HG03558 (cell line): Measurements from ENCODE around the gene WNK1.

ENCODE experiments used
- ATAC-seq: cut with Tn5 transposase; IDR thresholded peaks from one replicate; pipeline ENCODE4 v1.9.1; 2021; ENCODE audit warnings: moderate number of reproducible peaks; ENCODE audit not compliant: unreplicated experiment; ENCODE audit errors: extremely low read depth

Gene WNK1

DNA sequence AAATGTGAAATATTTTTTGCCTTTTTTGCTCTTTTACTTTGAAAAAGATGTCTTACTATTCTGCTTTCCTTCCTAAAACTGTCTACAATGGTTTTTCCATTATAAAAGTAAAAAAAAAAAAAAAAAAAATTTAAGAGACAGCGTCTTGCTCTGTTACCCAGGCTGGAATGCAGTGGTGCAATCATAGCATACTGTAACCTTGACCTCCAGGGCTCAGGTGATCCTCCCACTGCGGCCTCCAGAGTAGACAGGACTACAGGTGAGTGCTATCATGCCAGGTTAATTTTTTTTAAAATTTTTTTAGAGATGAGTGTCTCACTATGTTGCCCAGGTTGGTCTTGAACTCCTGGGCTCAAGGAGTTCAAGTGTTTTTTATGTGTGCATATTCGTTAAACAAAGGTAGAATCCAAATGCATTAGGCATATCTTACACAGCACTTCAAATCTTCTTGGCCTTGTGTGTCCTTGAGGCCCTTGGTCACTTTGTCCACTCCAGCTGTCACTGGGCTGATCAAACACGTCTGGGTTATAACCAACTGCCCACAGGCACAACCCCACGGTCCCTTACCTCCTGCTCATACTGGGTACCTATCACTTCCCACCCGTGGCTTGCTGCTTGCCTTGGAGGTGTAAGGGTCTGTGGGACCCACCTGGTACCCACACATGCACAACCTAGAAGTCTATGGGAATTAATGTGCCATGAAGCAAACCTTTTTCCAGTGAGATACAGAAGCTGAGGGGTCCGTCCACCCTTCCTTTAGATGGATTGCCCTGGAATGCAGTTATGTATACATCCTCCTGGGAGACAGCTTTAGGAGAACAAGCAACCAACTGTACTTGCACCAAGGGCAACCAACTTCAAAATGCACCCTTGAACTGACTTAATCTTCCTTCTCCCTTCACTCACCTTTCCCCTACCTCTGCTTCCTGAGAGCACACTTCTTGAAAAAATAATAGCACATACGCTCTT is 184.3 kb downstream of the WNK1 start:
- ATAC-seq = no peak

- no peak for ATAC-seq
Observed at GRCh38 chr12:938810-939209, 186.4 kb downstream of the WNK1 start.

DNA sequence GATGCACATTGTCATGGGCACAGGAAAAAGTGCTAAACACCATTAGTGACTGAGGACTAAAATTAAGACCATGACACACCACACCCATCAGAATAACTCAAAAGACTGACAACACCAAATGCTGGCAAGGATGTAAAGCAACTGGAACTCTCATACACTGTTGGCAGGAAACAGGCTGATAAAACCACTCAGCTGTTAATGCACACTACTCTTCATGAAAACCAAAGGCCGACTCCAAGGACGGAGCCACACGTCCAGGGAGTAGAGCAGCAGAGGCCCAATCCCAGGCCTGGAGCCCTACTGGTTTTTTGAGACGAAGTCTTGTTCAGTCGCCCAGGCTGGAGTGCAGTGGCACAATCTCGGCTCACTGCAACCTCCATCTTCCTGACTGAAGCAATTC is 190.7 kb downstream of the WNK1 start:
- ATAC-seq = no peak

GRCh38 chr12:944211-944610 is 191.8 kb downstream of the WNK1 start:
- ATAC-seq = no peak

DNA sequence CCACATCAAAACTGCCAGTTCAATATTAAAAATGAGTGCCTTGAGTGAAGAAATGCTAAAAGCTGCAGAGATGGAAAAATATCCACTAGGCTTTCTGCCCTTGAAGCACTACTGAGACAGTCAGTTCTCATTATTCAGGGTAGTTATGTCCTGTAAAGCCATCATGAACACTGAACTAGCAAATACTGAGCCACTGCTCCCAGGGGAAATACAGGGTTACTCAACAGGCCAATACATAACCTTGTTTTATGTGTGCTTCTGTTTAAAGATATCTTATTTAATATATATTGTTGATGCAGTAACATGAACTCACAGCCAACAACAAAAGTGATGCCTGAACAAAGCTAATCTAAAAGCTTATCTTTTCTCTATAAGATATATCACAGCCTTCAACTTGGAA is 193.8 kb downstream of the WNK1 start:
- ATAC-seq = no peak

GRCh38 chr12:946631-947030 is 194.3 kb downstream of the WNK1 start:
- ATAC-seq = no peak

GRCh38 chr12:948238-948637 is 195.9 kb downstream of the WNK1 start:
- ATAC-seq = no peak

GRCh38 chr12:949453-950191 is 197.2 kb downstream of the WNK1 start, which contains the start of gene RAD52:
RAD52 (minus strand) TSS chr12:949694; CDS start chr12:933058, 16,636 bp downstream.
- peak; percentile 76 for ATAC-seq

GRCh38 chr12:951176-951575 is 198.8 kb downstream of the WNK1 start:
- ATAC-seq = no peak

GRCh38 chr12:953776-954175 is 201.4 kb downstream of the WNK1 start:
- no peak for ATAC-seq

GRCh38 chr12:954741-955140 is 202.4 kb downstream of the WNK1 start:
- no peak for ATAC-seq

- ATAC-seq = no peak
Observed at GRCh38 chr12:955939-956338, 203.6 kb downstream of the WNK1 start.

GRCh38 chr12:958588-959123 is 206.3 kb downstream of the WNK1 start:
- no peak for ATAC-seq
